ENCODE measurements around the gene DHX8.

Gene DHX8

GRCh38 chr17:43548689-43549379 lies 65.1 kb downstream of the DHX8 start:
- DNase-seq (ENCODE audit: low read depth): no peak
- no peak overlapping the region for H3K4me3 ChIP-seq (ENCODE audit: low read depth, low read length)
- no peak for TF ChIP-seq CTCF (IDR thresholded peaks at IDR 0.05; ENCODE audit: low read depth, low read length, missing control alignments)

- H3K4me3 ChIP-seq (ENCODE audit: low read depth, low read length): no peak overlapping the region
- no peak for DNase-seq (ENCODE audit: low read depth)
- no peak for TF ChIP-seq CTCF (IDR thresholded peaks at IDR 0.05; ENCODE audit: low read depth, low read length, missing control alignments)
These were observed 65.7 kb downstream of the DHX8 start for GRCh38 chr17:43549496-43549895.

GRCh38 chr17:43550754-43551153 lies 67.0 kb downstream of the DHX8 start:
- no peak for DNase-seq (ENCODE audit: low read depth)
- H3K4me3 ChIP-seq (ENCODE audit: low read depth, low read length): no peak overlapping the region
- TF ChIP-seq CTCF (IDR thresholded peaks at IDR 0.05; ENCODE audit: low read depth, low read length, missing control alignments): no peak

GRCh38 chr17:43552229-43552837 lies 68.6 kb downstream of the DHX8 start:
- no peak for TF ChIP-seq CTCF (IDR thresholded peaks at IDR 0.05; ENCODE audit: low read depth, low read length, missing control alignments)
- DNase-seq (ENCODE audit: low read depth): no peak
- no peak overlapping the region for H3K4me3 ChIP-seq (ENCODE audit: low read depth, low read length)

GRCh38 chr17:43553573-43553972 lies 69.8 kb downstream of the DHX8 start:
- no peak overlapping the region for H3K4me3 ChIP-seq (ENCODE audit: low read depth, low read length)
- TF ChIP-seq CTCF (IDR thresholded peaks at IDR 0.05; ENCODE audit: low read depth, low read length, missing control alignments): no peak
- DNase-seq (ENCODE audit: low read depth): no peak

- no peak for TF ChIP-seq CTCF (IDR thresholded peaks at IDR 0.05; ENCODE audit: low read depth, low read length, missing control alignments)
- DNase-seq (ENCODE audit: low read depth): no peak
- no peak overlapping the region for H3K4me3 ChIP-seq (ENCODE audit: low read depth, low read length)
These were observed 71.1 kb downstream of the DHX8 start for GRCh38 chr17:43554857-43555256.

- no peak overlapping the region for H3K4me3 ChIP-seq (ENCODE audit: low read depth, low read length)
- no peak for TF ChIP-seq CTCF (IDR thresholded peaks at IDR 0.05; ENCODE audit: low read depth, low read length, missing control alignments)
- DNase-seq (ENCODE audit: low read depth): no peak
These were observed 72.5 kb downstream of the DHX8 start for GRCh38 chr17:43556292-43556691.

Measured in GM12864 (cell line).